Measurements from ENCODE around the gene CHSY3.

CHSY3 gene

GRCh38 chr5:130135506-130135905, 231.2 kb downstream of the CHSY3 start:
- DNase-seq (ENCODE audit: low spot score): no peak
- no peak for TF ChIP-seq CTCF (IDR thresholded peaks at IDR 0.05; ENCODE audit: extremely low read depth, missing control alignments)

DNA sequence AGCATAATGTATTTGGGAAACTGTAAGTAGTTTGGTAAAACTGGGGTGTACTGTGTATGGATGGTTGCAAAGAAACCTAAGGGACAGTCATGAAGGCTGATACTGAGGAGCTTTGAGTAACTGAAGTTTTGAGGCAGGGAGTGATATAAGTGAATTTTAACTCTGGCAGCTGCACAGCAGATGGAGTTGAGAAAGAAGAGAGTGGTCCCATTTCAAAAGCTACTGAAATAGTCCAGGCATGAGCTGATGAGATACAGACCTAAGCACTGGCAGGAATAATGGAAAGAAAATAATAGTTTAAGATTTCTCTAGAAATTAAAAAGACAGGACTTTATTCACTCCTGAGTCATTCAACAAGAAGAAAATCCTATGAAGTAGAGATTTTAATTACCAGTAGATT, 232.0 kb downstream of the CHSY3 start:
- no peak for TF ChIP-seq CTCF (IDR thresholded peaks at IDR 0.05; ENCODE audit: extremely low read depth, missing control alignments)
- no peak for DNase-seq (ENCODE audit: low spot score)

GRCh38 chr5:130137681-130138080, 233.4 kb downstream of the CHSY3 start:
- no peak for DNase-seq (ENCODE audit: low spot score)
- no peak for TF ChIP-seq CTCF (IDR thresholded peaks at IDR 0.05; ENCODE audit: extremely low read depth, missing control alignments)

- no peak for DNase-seq (ENCODE audit: low spot score)
- TF ChIP-seq CTCF (IDR thresholded peaks at IDR 0.05; ENCODE audit: extremely low read depth, missing control alignments): no peak
These were observed 234.3 kb downstream of the CHSY3 start for GRCh38 chr5:130138406-130139045.

DNA sequence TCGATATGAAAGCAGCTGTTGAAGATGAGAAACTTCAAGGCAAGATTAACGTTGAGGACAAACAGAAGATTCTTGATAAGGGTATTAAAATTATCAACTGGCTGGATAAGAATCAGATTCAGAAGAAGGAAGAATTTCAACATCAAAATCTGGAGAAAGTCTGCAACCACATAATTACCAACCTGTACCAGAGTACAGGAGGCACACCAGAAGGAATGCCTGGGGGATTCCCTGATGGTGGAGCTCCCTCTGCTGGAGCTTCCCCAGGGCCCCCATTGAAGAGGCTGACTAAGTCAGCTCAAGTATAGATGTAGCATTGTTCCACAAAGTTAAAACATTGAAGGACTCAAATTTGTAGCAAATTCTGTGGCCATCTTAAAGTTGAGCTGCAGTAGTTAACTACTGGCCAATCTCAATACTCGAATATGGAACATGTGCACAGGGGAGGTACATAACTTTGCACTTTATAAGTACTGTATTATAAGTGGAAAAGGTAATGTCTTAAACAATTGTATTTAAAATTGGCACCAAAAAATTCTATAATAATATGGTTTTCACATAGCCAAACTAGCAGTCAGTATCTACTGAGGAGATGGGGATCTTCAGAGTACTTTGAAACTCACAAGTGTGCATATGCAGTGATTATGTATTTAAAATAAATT, 237.5 kb downstream of the CHSY3 start:
- peak; percentile 55 for TF ChIP-seq CTCF (IDR thresholded peaks at IDR 0.05; ENCODE audit: extremely low read depth, missing control alignments)
- peak; percentile 29 for DNase-seq (ENCODE audit: low spot score)

GRCh38 chr5:130151239-130151638, 247.0 kb downstream of the CHSY3 start:
- TF ChIP-seq CTCF (IDR thresholded peaks at IDR 0.05; ENCODE audit: extremely low read depth, missing control alignments): no peak
- no peak for DNase-seq (ENCODE audit: low spot score)

- DNase-seq (ENCODE audit: low spot score): no peak
- TF ChIP-seq CTCF (IDR thresholded peaks at IDR 0.05; ENCODE audit: extremely low read depth, missing control alignments): no peak
These were observed 251.2 kb downstream of the CHSY3 start for GRCh38 chr5:130155345-130156011.
